ENCODE measurements around the gene MCM3. TPM values are rescaled to one million over a fixed set of nuclear protein-coding genes. Genes with fewer than 3 reads are reported as not detected.

MCM3 gene
- total RNA-seq (10 to 100 TPM; 18.5 to 36.5 (median 25.0) TPM), polyA plus RNA-seq (10 to 100 TPM; 10.6 to 39.0 TPM)
- long read RNA-seq, donor 1, transcript MCM3-201 (17 exons, 3,083 nt) = major isoform, 39 of 52 reads
- long read RNA-seq, donor 1, partial matches to known transcripts = 7 of 52 reads
- long read RNA-seq, donor 1, other reads (novel, unspliced or antisense) = 5 of 52 reads
- long read RNA-seq, donor 2, transcript MCM3-201 (17 exons, 3,083 nt) = major isoform, 256 of 328 reads
- long read RNA-seq, donor 2, transcript MCM3-202 (16 exons, 2,523 nt) = minor isoform, 9 of 328 reads
- long read RNA-seq, donor 2, partial matches to known transcripts = 48 of 328 reads
- long read RNA-seq, donor 2, other reads (novel, unspliced or antisense) = 15 of 328 reads
- long read RNA-seq, donor 3, transcript MCM3-201 (17 exons, 3,083 nt) = major isoform, 56 of 70 reads
- long read RNA-seq, donor 3, partial matches to known transcripts = 8 of 70 reads
- long read RNA-seq, donor 3, other reads (novel, unspliced or antisense) = 4 of 70 reads

GRCh38 chr6:52284460-52285176 is at the start of gene MCM3:
TSS of gene MCM3 (minus strand) at chr6:52284742. CDS start at chr6:52284674, 68 bp downstream.
- Histone ChIP-seq H3K36me3 (peaks cover 0 to 33% (median 31%) of the 10 kb centered on the region in 9 donors), H3K4me3 (peak within 1 kb of the TSS; percentile 57 to 99 (median 80)), H3K27ac (peak within 1 kb of the TSS in 11 of 12 donors; percentile 32 to 79 (median 67)), H3K4me1 (peaks cover 0 to 32% (median 12%) of the 10 kb centered on the region in 12 donors), H3K27me3 (no peaks in the 10 kb centered on the region), H3K9me3 (no peaks in the 10 kb centered on the region)
- DNase-seq (peak; percentile 96 to 98 (median 98)), ATAC-seq (peak; percentile 100)
- peak in 1 of 2 donors; percentile 50 for TF ChIP-seq POLR2A (IDR thresholded peaks at IDR 0.05)
- peak in 5 of 12 donors; percentile 2 to 43 (median 19) for TF ChIP-seq CTCF (IDR thresholded peaks at IDR 0.05)
- 0 to 1% (median 0%) methylated on average over 46 to 53 of the region's 53 CpGs for WGBS, 4 donors
- intact Hi-C loops (cut with DNase I) = loop anchor here (1.0 to 10.0 kb wide), 12 partner anchors 76 to 383 kb away; partner anchors contain the start of gene PAQR8 (in 4 of the 10)

DNA sequence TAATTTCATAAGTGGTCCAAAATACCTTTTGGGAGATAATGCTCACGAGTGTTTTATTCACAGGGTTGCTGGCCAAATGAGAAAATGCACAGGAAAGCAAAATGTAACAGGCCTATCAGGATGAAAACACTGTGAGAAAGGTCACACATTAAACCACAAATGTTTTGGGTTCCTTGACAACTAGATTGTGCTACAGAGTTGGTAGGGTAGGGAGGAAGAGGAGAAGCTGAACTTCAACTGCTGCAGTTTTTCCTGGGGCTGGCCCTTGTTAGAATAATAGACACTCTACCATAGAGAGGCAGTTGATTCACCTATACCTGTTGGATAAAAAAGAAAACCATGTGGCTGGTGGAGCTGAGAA is 49.3 kb upstream of the MCM3 start:
- peak overlapping the region in 1 of 12 donors; percentile 30 for H3K27ac ChIP-seq
- DNase-seq = no peak
- no peak overlapping the region for H3K4me3 ChIP-seq
- ATAC-seq = no peak
- intact Hi-C loops (cut with DNase I) = no loop called here
- H3K27me3 ChIP-seq = no peaks in the 10 kb centered on the region
- H3K4me1 ChIP-seq = peaks cover 0 to 10% (median 0%) of the 10 kb centered on the region in 12 donors
- no peaks in the 10 kb centered on the region for H3K36me3 ChIP-seq
- no peaks in the 10 kb centered on the region for H3K9me3 ChIP-seq
- 11 to 23% (median 21%) methylated on average over 1 of the region's 1 CpG for WGBS, 4 donors
- TF ChIP-seq POLR2A (IDR thresholded peaks at IDR 0.05) = no peak
- TF ChIP-seq CTCF (IDR thresholded peaks at IDR 0.05) = no peak

DNA sequence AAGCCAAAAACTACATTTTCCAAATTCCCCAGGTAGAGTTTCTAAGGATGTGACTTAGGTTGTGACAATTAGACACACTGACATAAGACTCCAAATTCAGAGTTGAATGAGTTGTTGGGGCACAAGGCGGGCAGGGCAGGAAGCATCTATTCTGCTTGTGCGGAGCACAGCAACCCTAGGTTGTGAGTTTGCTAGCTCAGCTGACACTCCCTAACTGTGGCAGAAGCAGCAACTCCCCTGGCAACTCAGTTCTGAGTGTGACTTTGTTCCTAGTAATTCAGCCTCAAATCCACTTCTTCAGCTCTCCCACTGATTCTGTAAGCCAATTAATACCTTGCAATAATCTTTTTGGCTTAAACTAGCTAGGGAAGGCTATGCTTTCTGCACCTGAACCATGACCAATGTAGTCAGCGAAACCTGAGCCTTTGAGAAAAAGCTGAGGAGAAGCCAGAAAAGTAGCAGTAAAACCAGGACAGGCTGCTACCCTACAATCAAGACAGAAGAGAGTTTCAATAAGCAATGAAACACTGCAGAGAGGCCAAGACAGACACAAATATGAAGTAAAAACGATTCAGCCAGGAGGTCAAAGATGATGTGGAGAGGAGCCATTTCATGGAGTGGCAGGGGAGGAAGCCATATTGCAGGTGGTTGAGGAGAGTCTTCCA is 47.4 kb upstream of the MCM3 start:
- intact Hi-C loops (cut with DNase I) = no loop called here
- Histone ChIP-seq H3K4me3 (no peak overlapping the region), H3K36me3 (no peaks in the 10 kb centered on the region), H3K4me1 (peaks cover 0 to 10% (median 0%) of the 10 kb centered on the region in 12 donors), H3K27ac (no peak overlapping the region), H3K27me3 (no peaks in the 10 kb centered on the region), H3K9me3 (no peaks in the 10 kb centered on the region)
- DNase-seq (no peak), ATAC-seq (no peak)
- TF ChIP-seq POLR2A (IDR thresholded peaks at IDR 0.05) (no peak), CTCF (IDR thresholded peaks at IDR 0.05) (no peak)
- WGBS, 4 donors = 86 to 91% (median 91%) methylated on average over 4 of the region's 4 CpGs

Data from heart left ventricle (tissue), 16 donors.